ENCODE results near the gene LETM1.

LETM1 gene

GRCh38 chr4:1866189-1866661 is 10.3 kb upstream of the LETM1 start:
- H3K27ac ChIP-seq = no peak overlapping the region

GRCh38 chr4:1864076-1865008 is 8.4 kb upstream of the LETM1 start:
- no peak for TF ChIP-seq CTCF (conservative IDR thresholded peaks at IDR 0.05; ENCODE audit: low read depth)
- no peak for DNase-seq (ENCODE audit: low spot score)
- CTCF ChIA-PET = no interaction called here
- POLR2A ChIA-PET (ENCODE audit: low non-redundant PET) = no interaction called here
- H3K27ac ChIP-seq = no peak overlapping the region

More at GRCh38 chr4:1866189-1866661, 10.3 kb upstream of the LETM1 start:
- no peak for TF ChIP-seq CTCF (conservative IDR thresholded peaks at IDR 0.05; ENCODE audit: low read depth)
- POLR2A ChIA-PET (ENCODE audit: low non-redundant PET) = no interaction called here
- DNase-seq (ENCODE audit: low spot score) = no peak
- CTCF ChIA-PET = no interaction called here

- no peak for DNase-seq (ENCODE audit: low spot score)
- TF ChIP-seq CTCF (conservative IDR thresholded peaks at IDR 0.05; ENCODE audit: low read depth) = no peak
These were observed 7.5 kb upstream of the LETM1 start for GRCh38 chr4:1863297-1864033.

GRCh38 chr4:1862961-1863296 is 7.0 kb upstream of the LETM1 start:
- no peak for TF ChIP-seq CTCF (conservative IDR thresholded peaks at IDR 0.05; ENCODE audit: low read depth)
- POLR2A ChIA-PET (ENCODE audit: low non-redundant PET) = no interaction called here

More at GRCh38 chr4:1863297-1864033, 7.5 kb upstream of the LETM1 start:
- ChIA-PET CTCF (interaction anchor here (0.6 kb wide), 1 partner anchor 573 kb away, joined by 3 read pairs; no protein-coding TSS in a partner anchor), POLR2A (ENCODE audit: low non-redundant PET) (no interaction called here)
- no peak overlapping the region for H3K27ac ChIP-seq

GRCh38 chr4:1862055-1862911 is 6.3 kb upstream of the LETM1 start:
- DNase-seq (ENCODE audit: low spot score) = no peak
- ChIA-PET POLR2A (ENCODE audit: low non-redundant PET) (no interaction called here), CTCF (no interaction called here)
- H3K27ac ChIP-seq = no peak overlapping the region
- no peak for TF ChIP-seq CTCF (conservative IDR thresholded peaks at IDR 0.05; ENCODE audit: low read depth)

More at GRCh38 chr4:1862961-1863296, 7.0 kb upstream of the LETM1 start:
- no peak for DNase-seq (ENCODE audit: low spot score)
- no peak overlapping the region for H3K27ac ChIP-seq
- CTCF ChIA-PET = no interaction called here

GRCh38 chr4:1859389-1859753 is 3.4 kb upstream of the LETM1 start:
- TF ChIP-seq CTCF (conservative IDR thresholded peaks at IDR 0.05; ENCODE audit: low read depth) = no peak
- ChIA-PET POLR2A (ENCODE audit: low non-redundant PET) (no interaction called here), CTCF (interaction anchor here (0.6 kb wide), 1 partner anchor 13 kb away, joined by 3 read pairs; no protein-coding TSS in a partner anchor)
- DNase-seq (ENCODE audit: low spot score) = no peak
- H3K27ac ChIP-seq = peak overlapping the region; percentile 1; the same call in 1 of the 2 replicates

Data from RWPE1 (cell line).